IPS-15b (cell line): ENCODE results near the gene CDC26.
A peak's percentile ranks its signal among the peaks of the same experiment; 100 is the strongest.
"Not testable (repeated sequence)": the region's sequence is repeated elsewhere in the genome, so short reads cannot be mapped to it uniquely, and the experiment has no call there.

ENCODE experiments used
- H3K27me3 ChIP-seq: one replicate; pipeline ENCODE4 v1.6.1; 2013; ENCODE audit warnings: low read length; ENCODE audit not compliant: control insufficient read depth, insufficient read depth
- H3K36me3 ChIP-seq: one replicate; pipeline ENCODE4 v1.6.1; 2013; ENCODE audit warnings: low read length; ENCODE audit not compliant: control insufficient read depth, insufficient read depth
- H3K4me1 ChIP-seq: one replicate; pipeline ENCODE4 v1.6.1; 2013; ENCODE audit warnings: mild to moderate bottlenecking, low read length; ENCODE audit not compliant: control insufficient read depth, insufficient read depth
- H3K4me3 ChIP-seq: one replicate; pipeline ENCODE4 v1.5.1; 2013; ENCODE audit warnings: low read depth, low read length
- H3K9ac ChIP-seq: one replicate; pipeline ENCODE4 v1.6.1; 2013; ENCODE audit warnings: low read depth, mild to moderate bottlenecking, low read length
- H3K9me3 ChIP-seq: one replicate; pipeline ENCODE4 v1.6.1; 2013; ENCODE audit warnings: mild to moderate bottlenecking, low read length; ENCODE audit not compliant: control insufficient read depth, insufficient read depth

Gene CDC26

DNA sequence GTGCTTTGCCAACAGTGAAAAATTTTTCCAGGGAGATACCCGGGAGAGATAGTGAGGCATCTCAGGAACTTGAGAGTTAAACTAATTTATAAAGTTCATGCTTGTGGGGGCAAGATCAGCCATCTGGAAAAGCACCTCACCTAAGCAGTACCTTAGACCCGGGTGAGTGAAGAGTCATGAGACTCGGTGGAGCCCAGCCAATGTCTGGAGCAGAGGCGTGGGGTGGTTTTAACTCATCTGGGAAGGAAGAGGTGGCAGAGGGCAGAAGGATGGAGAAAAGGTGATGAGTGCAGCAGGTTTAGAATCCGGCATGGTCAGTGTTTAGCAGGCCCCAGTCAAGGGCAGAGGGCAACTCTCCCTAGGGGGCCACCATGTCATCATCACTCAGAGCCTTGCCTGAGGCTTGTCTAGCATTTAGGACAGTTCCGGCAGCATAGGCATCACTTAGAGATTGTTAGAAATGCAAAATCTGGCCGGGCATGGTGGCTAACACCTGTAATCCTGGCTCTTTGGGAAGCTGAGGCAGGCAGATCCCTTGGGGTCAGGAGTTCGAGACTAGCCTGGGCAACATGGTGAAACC lies 32.1 kb upstream of the CDC26 start:
- Histone ChIP-seq H3K4me3 (no peak overlapping the region), H3K9me3 (no peaks in the 10 kb centered on the region), H3K4me1 (peaks cover 3% of the 10 kb centered on the region), H3K27me3 (no peaks in the 10 kb centered on the region), H3K36me3 (no peaks in the 10 kb centered on the region), H3K9ac (no peak overlapping the region)

GRCh38 chr9:113306566-113306965 lies 31.2 kb upstream of the CDC26 start:
- H3K4me1 ChIP-seq, result peaks cover 3% of the 10 kb centered on the region
- H3K4me3 ChIP-seq, result no peak overlapping the region

GRCh38 chr9:113302792-113303418 lies 27.5 kb upstream of the CDC26 start, which contains the start of gene RNF183:
RNF183 (minus strand) TSS chr9:113303376; CDS start chr9:113298184, 5,192 bp downstream.
- H3K27me3 ChIP-seq, result no peaks in the 10 kb centered on the region
- no peaks in the 10 kb centered on the region for H3K36me3 ChIP-seq
- H3K9ac ChIP-seq, result peak within 1 kb of the TSS; percentile 13
- H3K4me3 ChIP-seq, result peak within 1 kb of the TSS; percentile 20
- no peaks in the 10 kb centered on the region for H3K9me3 ChIP-seq
- H3K4me1 ChIP-seq, result peaks cover 3% of the 10 kb centered on the region

More at GRCh38 chr9:113306566-113306965, 31.2 kb upstream of the CDC26 start:
- H3K9ac ChIP-seq, result no peak overlapping the region
- H3K9me3 ChIP-seq, result no peaks in the 10 kb centered on the region
- H3K36me3 ChIP-seq, result no peaks in the 10 kb centered on the region
- no peaks in the 10 kb centered on the region for H3K27me3 ChIP-seq

GRCh38 chr9:113301548-113301947 lies 26.2 kb upstream of the CDC26 start:
- Histone ChIP-seq H3K4me3 (no peak overlapping the region), H3K9me3 (no peaks in the 10 kb centered on the region), H3K27me3 (no peaks in the 10 kb centered on the region), H3K9ac (no peak overlapping the region), H3K4me1 (peaks cover 3% of the 10 kb centered on the region), H3K36me3 (no peaks in the 10 kb centered on the region)

DNA sequence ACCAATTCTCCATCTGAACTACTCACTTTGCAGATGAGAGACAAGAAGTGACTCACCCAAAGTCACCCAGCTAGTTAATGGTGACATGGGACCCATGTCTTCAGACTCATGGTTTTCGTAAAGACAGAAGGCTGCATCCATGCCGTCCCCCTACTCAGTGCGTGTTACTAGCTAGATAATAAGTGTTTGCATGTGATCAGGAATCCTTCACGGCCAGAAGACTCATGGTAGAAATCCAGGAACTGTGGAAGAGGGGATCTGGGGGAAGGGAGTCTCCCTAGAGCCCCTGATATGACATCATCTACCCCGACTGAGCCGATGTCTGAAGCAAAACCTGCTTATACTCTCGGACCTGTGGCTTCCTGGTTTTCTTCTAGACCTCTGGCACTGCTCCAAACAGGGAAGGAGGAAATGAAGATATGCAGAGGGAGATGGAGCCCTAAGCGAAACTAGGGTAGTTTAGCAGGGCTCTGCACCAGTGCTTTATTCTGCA lies 24.5 kb upstream of the CDC26 start:
- Histone ChIP-seq H3K9me3 (no peaks in the 10 kb centered on the region), H3K4me3 (no peak overlapping the region), H3K36me3 (no peaks in the 10 kb centered on the region), H3K4me1 (peaks cover 3% of the 10 kb centered on the region), H3K9ac (no peak overlapping the region), H3K27me3 (no peaks in the 10 kb centered on the region)

DNA sequence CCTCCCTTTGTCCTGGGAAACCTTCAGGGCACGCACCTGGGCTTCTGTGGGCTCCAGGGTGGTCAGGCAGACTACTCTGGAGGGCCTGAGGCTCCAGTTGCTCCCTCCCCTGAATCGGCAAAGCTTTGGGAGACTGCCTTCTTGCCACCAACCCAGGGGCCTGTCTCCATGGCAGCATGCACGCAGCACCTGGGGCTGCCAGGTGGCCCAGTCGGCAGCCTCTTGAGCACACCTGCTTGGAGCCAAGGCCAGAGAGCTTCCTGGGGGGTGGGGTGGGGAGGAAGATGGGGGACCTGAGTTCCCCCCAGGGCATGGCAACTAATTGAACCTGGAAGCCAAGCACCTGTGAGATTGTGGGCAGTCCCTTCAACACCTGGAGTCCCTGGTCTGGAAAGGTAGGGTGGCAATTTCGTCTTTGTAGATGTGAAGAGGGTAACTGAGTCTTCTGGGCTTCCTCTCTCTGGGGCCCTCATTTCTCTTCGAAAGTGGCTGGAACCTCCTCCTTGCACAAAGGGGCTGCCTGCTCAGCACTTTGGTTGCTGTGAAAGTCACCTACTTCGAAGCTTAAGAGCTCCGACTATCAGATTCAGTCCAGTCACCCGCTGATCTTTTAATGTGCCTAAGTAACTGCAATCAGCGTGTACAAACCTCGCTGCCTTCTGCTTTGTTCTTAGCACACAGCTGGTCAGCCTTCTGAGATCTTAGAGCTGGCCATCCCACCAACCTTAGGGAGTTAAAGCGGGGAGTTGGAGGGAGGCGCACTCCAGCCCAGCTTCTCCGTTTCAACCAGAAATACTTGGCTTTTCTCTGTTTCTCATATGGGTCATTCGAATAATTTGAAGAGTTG lies 23.8 kb upstream of the CDC26 start:
- H3K27me3 ChIP-seq, result no peaks in the 10 kb centered on the region
- no peak overlapping the region for H3K9ac ChIP-seq
- H3K9me3 ChIP-seq, result no peaks in the 10 kb centered on the region
- no peak overlapping the region for H3K4me3 ChIP-seq
- peaks cover 3% of the 10 kb centered on the region for H3K4me1 ChIP-seq
- no peaks in the 10 kb centered on the region for H3K36me3 ChIP-seq

- H3K9me3 ChIP-seq, result no peaks in the 10 kb centered on the region
- H3K27me3 ChIP-seq, result no peaks in the 10 kb centered on the region
- no peak overlapping the region for H3K4me3 ChIP-seq
- H3K4me1 ChIP-seq, result peaks cover 3% of the 10 kb centered on the region
- no peak overlapping the region for H3K9ac ChIP-seq
- H3K36me3 ChIP-seq, result no peaks in the 10 kb centered on the region
Observed at GRCh38 chr9:113298311-113298710, 22.9 kb upstream of the CDC26 start.

GRCh38 chr9:113296796-113297558 lies 21.6 kb upstream of the CDC26 start:
- H3K4me1 ChIP-seq, result no peaks in the 10 kb centered on the region
- H3K9me3 ChIP-seq, result no peaks in the 10 kb centered on the region

DNA sequence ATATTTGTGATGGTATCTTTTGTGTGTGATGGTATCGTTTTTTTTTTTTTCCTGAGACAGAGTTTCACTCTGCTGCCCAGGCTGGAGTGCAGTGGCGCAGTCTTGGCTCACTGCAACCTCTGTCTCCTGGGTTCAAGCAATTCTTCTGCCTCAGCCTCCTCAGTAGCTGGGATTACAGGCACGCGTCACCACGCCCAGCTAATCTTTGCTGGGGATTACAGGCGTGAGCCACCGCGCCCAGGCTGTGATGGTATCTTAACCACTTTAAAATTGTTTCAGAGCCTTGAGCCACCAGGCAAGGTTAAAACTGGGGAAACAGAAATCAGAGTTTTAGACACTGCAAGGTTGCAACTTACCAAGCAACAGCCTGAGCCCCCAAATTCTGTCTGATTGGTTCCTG lies 20.9 kb upstream of the CDC26 start:
- not testable (repeated sequence) for H3K9me3 ChIP-seq, H3K36me3 ChIP-seq, H3K4me1 ChIP-seq, H3K4me3 ChIP-seq, H3K9ac ChIP-seq, H3K27me3 ChIP-seq

More at GRCh38 chr9:113296796-113297558, 21.6 kb upstream of the CDC26 start:
- Histone ChIP-seq H3K9ac (no peak overlapping the region), H3K36me3 (no peaks in the 10 kb centered on the region), H3K27me3 (no peaks in the 10 kb centered on the region), H3K4me3 (no peak overlapping the region)

GRCh38 chr9:113293285-113293878 lies 18.0 kb upstream of the CDC26 start:
- no peaks in the 10 kb centered on the region for H3K4me1 ChIP-seq
- peaks cover 13% of the 10 kb centered on the region for H3K36me3 ChIP-seq
- H3K4me3 ChIP-seq, result no peak overlapping the region
- no peak overlapping the region for H3K9ac ChIP-seq
- H3K27me3 ChIP-seq, result no peaks in the 10 kb centered on the region
- H3K9me3 ChIP-seq, result no peaks in the 10 kb centered on the region

- Histone ChIP-seq H3K27me3 (no peaks in the 10 kb centered on the region), H3K9ac (no peak overlapping the region), H3K4me3 (no peak overlapping the region), H3K36me3 (peaks cover 17% of the 10 kb centered on the region), H3K9me3 (no peaks in the 10 kb centered on the region), H3K4me1 (no peaks in the 10 kb centered on the region)
Observed at GRCh38 chr9:113290052-113290607, 14.8 kb upstream of the CDC26 start.
